Stimulated activated CD4-positive, alpha-beta T cell treated with anti-CD3 and anti-CD28 coated beads, Interleukin-15, amount 100 ng/mL, for 1 hour (primary cell): Measurements from ENCODE around the gene SLC25A38.
"Not testable (repeated sequence)": the region's sequence is repeated elsewhere in the genome, so short reads cannot be mapped to it uniquely, and the experiment has no call there.

Experiments
- DNase-seq, 2 donors: peaks; one replicate each; pipeline ENCODE4 v3.0.0-alpha.2; 2020; ENCODE audit warnings: low read depth in 1 of 2, low spot score in 1 of 2

The SLC25A38 gene

DNA sequence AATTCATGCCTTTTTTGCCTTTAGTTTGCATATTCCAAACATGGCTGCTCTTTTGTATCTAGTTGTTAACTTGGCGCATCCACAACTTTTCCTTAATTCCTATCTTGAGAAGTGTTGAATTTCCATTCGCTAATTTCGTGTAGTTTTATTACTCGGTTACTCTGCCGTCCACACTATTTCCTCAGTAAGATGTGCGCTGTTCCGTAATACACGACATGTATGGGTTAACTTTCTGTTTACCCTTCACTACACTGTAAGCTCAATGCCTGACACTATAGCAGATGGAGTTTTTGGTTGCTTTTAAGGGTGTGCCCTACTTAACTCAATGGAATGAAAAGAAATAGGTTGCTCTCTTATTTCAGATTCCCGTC is 24.1 kb downstream of the SLC25A38 start:
- DNase-seq: no peak

DNA sequence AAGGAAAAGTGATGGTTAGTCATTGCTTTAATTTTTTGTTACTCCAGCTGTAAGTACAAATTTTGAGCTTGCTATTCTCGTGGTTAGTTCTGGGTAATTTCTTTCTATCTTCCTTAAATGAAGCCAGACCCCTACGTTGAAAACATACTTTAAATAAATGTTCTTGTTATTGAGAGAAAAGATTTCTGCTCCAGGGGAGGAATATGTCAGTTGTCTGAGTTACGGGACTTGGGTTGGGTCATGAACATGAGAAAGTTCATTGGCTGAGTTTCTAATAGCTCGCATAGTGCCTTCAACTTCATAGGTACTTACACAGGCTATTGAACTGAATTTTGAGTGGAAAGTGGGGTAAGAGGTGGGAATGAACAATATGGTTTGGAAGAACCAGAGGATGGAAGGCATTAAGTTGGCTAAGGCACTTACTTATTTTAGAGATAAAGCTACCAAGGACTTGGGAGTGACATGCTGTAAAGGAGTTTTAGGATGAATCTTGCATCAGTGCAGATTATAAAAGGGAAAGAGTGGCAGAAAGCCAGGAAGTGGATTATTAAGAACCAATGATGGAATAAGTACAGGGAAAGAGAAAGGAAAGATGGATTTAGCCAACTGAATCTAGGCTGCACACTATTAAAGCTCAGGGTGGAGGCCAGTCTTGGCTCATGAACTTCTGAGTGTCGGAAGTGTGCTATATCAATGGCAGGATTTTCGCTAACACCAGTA is 24.8 kb downstream of the SLC25A38 start:
- no peak for DNase-seq

DNA sequence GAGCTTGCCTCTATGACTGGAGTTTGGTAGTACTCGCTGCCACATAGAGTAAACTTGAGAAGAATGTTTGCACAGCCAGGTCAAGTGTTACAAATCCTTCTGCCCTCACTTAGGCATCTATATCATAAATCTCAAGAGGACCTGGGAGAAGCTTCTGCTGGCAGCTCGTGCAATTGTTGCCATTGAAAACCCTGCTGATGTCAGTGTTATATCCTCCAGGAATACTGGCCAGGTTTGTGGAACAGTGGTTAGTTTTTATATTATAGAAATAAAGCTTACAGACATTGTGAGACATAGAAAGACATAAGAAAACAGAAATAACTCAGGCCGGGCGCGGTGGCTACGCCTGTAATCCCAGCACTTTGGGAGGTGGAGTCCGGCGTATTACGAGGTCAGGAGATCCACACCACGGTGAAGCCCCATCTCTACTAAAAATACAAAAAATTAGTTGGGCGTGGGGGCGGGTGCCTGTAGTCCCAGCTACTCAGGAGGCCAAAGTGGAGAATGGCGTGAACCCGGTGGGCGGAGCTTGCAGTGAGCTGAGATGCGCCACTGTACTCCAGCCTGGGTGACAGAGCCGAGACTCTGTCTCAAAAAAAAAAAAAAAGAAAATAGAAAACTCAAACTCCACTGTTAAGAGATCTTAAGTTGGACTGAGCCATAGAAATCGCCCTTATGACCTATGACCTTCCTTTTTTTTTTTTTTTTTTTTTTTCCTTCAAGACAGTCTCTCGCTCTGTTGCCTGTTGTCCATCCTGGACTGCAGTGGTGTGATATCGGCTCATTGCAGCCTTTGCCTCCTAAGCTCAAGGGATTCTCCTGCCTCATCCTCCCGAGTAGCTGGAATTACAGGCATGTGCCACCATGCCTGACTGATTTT is 25.6 kb downstream of the SLC25A38 start:
- DNase-seq: no peak

DNA sequence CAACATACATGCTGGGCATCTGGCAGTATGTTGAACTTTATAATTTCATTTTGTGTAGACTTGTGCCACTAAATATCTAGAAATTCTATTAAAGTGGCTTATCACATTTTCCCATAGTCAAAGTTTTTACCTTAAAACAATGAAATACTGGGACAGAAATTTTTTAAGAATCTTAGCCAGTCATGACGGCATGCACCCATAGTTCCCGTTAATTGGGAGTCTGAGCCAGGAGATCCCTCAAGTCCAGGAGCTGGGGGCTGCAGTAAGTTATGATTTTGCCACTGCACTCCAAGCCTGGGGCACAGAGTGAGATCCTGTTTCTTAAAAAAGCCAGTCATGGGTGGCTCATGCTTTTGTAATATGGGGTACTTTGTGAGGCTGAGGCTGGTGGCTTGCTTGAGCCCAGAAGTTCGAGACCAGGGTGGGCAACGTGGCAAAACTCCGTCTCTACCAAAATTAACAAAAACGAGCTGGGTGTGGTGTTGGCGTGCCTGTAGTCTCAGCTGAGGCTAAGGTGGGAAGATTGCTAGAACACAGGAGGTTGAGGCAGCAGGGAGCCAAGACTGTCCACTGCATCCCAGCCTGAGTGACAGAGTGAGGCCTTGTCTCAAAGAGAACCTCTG is 26.5 kb downstream of the SLC25A38 start:
- DNase-seq: no peak

DNA sequence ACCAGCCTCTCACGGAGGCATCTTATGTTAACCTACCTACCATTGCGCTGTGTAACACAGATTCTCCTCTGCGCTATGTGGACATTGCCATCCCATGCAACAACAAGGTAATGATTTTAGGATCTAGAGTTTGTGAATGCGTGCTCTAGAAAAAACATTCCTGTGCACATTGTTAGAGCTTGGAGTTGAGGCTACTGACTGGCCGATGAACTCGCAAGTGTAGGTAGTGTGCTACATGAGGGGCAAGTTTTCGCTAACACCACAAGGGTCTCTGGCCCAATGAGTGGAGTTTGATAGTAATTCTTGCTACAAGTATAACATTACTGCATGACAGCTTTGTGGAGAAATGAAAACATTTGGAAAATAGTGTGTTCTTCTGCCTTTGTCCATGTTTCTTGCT is 27.7 kb downstream of the SLC25A38 start:
- DNase-seq: no peak

DNA sequence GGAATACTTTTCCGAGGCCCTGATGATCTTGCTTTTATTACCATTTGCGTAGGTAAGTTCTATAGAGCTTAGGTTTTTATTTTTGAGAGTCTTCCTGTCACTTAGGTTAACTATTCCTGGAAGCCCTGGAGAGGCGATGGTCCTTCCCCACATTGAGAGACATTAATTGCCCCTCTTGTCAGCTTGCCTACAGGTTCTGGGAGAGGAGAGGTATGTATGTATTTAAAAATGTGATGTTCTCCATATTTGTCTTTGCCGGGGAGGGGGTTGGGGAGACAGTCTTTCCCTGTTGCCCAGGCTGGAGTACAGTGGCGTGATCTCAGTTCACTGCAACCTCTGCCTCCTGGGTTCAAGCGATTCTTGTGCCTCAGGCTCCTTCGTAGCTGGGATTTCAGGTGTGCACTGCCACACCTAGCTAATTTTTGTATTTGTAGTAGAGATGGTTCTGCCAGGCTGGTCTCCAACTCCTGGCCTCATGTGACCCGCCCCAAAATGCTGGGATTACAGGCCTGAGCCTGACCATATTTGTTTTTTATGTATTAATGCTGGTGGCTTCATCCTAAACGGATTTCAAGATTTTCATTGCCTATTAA is 29.6 kb downstream of the SLC25A38 start:
- DNase-seq: no peak

DNA sequence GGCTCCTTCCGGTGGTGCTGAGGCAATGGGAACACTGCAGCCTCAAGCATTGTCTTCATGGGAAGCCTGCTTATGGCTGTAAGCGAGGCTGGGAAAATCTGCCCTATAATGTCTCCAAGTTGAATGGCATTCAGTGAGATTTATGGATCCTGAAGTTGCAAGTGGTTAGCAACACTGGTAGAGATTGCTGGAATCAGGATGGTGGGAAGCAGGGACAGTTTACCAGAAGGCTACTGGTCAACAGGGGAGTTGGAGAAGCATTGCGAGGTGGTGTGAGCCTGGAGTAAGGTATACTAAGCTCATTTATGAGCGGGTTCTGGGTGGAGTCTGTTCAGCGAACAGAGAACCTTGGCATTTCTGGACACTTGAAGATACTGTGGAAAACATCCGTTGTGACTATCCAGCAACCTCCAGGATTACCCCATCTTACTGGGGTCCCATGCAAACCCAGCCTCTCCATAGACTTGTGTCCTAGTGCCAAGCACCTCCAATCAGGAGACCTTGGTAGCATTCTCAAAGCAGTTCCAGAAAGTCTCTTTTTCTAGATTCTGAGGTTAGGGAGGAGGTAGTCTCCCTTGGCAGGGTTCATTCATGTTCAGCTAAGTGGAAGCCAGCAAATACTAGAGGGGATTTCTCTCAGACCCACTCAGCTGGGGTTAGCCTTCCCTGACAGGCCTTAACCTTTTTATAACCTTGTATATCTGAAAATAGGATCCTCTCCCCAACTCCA is 30.7 kb downstream of the SLC25A38 start:
- no peak for DNase-seq

DNA sequence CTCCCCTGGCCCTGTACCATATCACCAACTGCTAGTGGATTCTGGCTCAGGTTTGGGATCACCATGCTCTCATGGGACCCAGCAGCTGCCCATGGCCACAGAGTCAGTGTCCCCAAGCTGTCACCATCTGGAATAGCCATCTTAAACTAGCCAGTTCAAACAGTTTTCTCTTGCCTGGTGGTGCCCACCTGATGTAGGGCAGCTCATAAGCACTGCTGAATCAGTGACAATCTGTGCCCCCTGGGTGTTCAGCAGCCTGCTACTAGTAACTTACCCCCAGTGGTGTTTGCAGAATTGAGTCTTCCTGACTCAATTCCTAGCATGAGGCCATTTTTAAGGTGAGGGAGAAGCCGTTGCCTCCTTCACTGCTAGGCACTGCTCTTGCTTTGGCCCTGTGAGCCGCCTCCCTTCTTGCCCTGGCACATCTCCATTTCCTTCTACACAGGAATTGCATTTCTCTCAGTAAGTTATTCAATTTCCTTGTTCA is 31.3 kb downstream of the SLC25A38 start:
- DNase-seq: no peak

DNA sequence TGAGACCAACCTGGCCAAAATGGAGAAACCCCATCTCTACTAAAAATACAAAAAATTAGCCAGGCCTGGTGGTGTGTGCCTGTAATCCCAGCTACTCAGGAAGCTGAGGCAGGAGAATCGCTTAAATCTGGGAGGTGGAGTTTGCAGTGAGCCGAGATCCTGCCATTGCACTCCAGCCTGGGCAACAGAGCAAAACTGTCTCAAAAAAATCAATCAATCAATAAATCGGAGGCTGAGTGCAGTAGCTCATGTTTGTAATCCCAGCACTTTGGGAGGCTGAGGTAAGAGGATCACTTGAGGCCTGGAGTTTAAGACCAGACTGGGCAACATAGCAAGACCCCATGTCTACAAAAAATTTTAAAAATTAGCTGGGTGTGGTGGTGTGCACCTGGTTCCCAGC is 32.1 kb downstream of the SLC25A38 start:
- not testable (repeated sequence) for DNase-seq

DNA sequence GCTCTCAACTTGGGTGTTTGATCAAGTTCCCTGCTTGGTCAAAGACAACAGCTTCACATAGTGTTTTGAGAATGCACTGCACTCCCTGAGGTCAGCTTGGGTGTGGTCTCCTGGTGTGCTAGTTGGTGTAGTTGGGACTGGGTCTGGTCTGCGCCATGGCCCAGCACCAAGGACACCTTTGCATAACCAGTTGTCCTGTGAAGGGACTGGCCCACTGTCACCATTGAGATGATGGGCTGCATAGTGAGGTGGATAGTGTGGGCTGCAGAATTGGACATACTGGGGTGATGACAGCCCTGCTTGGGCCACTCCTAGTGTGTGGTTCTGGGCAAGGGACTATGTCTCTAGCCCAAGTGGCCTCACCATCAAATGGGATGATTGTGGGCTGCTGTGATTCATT is 32.8 kb downstream of the SLC25A38 start:
- no peak for DNase-seq

DNA sequence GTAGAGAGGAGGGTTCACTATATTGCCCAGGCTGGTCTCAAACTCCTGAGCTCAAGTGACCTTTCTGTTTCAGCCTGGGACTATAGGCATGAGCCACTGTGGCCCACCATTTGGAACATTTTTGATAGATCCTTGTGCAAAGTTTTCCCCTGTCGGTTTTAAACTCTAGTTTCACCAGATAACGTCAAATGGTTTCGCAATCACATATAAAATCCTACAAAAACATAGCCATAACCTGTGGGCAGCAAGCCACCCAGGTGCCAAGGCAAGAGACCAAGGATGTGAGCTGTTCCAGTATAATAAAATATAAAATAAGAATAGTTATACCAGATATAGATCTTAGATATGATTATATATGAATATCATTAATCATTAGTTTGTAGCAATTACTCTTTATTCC is 33.8 kb downstream of the SLC25A38 start:
- DNase-seq: not testable (repeated sequence)

DNA sequence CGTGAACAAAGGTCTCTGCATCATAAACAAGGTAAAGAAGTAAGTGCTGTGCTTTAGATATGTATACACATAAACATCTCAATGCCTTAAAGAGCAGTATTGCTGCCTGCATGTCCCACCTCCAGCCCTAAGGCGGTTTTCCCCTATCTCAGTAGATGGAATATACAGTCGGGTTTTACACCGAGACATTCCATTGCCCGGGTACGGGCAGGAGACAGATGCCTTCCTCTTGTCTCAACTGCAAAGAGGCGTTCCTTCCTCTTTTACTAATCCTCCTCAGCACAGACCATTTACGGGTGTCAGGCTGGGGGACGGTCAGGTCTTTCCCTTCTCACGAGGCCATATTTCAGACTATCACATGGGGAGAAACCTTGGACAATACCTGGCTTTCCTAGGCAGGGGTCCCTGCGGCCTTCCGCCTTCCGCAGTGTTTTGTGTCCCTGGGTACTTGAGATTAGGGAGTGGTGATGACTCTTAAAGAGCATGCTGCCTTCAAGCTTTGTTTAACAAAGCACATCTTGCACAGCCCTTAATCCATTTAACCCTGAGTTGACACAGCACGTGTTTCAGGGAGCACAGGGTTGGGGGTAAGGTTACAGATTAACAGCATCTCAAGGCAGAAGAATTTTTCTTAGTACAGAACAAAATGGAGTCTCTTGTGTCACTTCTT is 35.5 kb downstream of the SLC25A38 start:
- DNase-seq: not testable (repeated sequence)

DNA sequence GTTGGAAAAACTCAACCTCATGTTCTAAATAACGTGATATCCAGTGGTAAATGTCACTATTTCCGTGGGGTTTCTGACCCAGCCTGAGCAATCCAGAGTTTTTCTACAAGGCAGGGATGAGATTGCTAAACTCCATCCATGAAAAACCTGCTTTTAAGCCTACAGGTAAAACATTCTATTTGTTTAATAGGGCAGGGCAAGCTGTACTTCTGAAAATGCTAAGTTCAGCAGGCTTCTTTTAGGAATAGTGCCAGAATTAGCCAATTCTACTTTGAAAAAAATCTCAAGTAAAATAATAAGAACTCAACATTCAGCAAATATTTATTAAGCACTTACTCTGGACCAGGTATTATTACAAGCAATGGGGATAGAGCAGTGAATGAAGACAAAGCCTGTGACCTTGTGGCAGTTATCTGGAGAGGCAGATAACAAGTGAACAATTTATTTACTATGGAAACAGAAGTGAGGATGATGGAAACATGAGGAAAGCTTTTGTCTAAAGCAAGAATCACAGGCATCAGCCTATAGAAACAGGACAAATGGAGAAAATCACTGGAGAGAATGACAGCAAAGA is 36.7 kb downstream of the SLC25A38 start:
- DNase-seq: no peak

DNA sequence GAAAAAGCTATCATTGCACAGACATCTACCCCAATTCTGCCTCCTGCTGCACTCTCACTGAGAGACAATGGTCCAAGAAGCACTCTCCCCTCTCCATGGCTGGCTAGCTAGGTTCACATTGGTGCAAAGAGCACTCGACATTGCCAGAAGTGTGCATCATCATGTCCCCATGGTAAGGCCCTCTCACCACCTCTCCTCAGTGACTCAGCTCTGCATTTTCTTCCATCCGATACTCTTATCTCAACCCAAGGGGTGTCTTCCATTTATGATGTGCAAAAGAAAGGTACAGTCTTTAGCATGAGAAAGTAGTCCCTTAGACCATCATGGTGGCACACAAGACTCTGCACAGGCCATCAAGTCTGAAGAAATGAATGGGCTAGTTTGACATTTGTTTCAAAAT is 37.4 kb downstream of the SLC25A38 start:
- DNase-seq: no peak

DNA sequence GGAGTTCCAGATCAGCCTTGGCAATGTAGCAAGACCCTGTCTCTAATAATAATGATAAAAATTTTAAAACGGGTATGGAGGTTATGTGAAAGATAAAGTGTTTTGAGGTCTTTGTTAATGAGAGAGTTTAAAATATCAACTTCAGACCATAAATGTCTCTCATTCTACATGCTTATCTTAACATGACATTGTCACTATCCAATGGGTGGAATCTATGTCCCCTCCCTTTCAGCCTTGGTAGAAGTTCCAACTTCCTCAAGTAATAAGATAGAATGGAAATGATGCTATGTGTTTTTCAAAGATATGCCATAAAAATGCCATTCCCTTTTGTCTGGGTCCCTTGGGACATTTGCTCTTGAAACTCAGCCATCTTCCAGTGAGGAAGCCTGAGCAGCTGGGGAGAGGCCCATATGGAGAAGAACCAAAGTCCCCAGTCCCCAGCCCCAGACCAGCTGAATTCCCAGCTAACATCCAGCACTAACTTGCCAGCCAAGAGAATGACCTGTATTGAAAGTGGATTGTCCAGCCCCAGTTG is 40.3 kb downstream of the SLC25A38 start:
- no peak for DNase-seq

DNA sequence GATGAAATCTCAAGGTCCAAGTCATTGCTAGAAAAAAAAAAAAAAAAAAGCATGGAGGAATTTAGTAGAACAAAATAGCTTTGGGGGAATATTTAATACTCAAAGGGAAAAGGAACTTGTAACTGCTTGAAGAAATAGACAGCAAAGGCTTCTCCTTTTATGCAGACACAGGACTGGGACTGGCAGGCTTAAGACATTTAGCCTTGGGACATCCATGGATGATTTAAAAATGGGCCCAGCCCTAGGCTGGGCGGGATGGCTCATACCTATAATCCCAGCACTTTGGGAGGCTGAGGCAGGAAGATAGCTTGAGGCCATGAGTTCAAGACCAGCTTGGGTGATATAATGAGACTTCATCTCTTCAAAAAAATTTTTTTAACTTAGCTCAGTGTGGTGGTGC is 43.1 kb downstream of the SLC25A38 start:
- DNase-seq: no peak

DNA sequence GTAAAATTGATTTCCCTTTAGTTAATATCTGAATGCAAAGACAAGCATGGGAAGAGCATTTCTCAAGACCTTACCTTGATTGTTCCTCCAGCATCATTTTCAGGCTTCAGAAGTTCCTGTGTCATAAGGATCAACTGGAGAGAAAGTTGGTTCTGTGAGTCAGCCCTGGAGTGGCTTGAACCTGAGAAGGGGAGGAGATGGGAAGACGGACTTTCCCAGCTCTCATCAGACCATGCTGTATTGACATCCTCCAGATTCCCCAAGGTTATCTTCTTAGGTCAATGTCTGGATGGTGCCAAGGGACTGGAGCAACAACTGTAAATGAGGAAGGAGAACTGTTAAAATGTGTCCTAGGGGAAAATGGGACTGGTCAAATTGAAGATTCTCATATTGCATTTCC is 44.3 kb downstream of the SLC25A38 start:
- DNase-seq: no peak

DNA sequence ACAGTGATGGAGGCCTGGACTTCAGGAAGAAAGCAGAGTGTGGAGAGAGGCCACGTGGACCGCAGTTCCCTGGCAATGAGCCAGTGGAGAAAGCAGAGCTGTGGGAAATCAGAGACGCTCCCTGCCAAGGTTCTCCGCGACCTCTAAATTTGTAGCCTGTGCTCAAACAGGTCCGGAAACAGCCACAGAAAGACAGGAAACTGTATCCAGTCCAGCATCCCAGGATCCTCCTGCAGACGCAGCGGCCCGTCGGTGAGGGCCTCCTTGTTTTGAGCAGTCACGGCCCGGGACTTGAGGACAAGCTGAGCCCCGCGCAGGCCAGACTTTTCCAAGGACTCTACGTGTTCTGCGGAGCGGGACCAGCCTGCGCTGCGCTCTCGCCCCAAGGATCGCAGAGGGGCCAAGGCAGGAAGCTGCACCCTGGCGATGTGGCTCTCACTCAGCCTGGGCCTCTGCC is 45.6 kb downstream of the SLC25A38 start:
- DNase-seq: no peak

DNA sequence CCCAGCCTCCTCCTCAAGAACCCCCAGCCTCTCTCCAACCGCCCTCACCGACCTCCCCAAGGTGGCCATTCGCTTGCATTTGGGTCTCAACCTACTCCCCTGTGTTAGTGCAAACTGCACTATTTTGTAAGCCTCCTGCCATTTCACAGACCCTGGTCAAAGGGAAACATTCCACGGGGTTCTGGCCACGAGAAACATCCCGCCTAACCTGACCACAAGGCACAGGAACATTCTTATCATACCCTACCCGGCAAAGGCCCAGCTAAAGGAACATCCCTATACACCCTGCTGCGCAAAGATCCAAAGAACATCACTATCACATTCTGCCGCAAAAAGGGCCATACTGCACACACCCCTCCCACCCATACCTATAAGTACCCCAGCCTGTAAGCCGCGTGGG is 46.3 kb downstream of the SLC25A38 start:
- DNase-seq: no peak

DNA sequence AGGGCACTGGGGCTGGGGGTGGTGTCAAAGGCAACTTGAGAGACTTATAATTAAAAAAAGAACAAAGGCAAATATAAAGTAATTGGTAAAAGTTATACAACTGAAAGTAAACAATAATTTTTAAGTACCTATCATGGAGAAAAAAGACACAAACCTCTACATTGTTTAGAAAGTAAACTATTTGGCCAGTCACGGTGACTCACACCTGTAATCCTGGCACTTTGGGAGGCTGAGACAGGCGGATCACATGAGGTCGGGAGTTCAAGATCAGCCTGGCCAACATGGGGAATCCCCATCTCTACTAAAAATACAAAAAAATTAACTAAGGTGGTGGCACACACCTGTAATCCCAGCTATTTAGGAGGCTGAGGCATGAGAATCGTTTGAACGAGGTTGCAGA is 49.2 kb downstream of the SLC25A38 start:
- no peak for DNase-seq
